ENCODE data around the gene CD200R1. TPM values are rescaled to one million over a fixed set of nuclear protein-coding genes. Genes with fewer than 3 reads are reported as not detected.

CD200R1 gene
- total and polyA plus RNA-seq, 9 of the 15 experiments (the other 6 are each of a cell fraction or from before 2014, with no cell fraction given) = 0.04 to 0.23 (median 0.09) TPM; not detected in 5

DNA sequence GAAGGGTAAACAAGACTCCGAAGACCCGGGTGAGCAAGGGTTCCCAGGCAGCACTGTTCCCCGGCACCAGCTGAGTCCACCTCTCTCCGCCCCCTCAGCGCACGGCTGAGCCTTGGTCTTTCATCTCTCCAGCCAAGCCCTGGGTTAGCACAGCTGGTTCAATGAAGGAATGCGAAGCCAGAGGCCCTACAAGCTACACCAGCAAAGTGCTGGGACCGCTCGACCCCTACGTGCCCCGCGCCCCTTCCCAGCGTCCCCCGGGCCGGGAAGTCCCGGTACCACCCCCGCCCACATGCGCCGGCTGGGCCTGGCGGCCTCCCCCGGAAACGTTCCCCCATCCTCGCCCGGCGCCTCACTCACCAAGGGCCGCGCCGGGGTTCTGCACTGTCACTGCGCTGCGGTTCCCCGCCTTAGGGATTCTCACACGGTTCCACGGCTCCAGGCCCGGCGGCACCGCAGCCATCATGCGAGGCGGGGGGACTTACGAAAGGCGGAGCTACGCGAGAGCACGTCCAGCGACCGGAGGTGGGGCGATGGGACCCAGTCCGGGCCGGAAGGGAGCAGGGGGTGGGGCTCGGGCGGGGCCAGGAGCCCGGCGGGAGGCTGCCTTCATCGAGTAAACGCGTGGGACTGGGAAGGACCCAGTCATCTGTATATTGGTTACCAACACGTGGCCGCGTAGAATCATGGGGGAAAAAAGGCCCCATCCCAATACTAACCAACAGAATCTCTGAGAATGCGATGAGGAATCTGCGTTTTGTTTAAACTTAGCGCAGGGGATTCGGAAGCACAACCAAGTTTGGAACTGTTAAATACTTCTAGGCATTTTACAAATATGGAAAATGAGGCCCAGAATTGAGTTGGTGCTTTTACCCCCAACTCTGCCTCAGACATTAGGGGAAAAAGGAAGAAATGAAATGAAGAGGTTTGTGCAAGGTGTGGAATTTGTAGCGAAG, 44.6 kb upstream of the CD200R1 start (continued):
- no peak for TF ChIP-seq RERE (CRISPR knock-in tag; IDR thresholded peaks at IDR 0.05; ENCODE audit: borderline replicate concordance)
- TF ChIP-seq EWSR1 (IDR thresholded peaks at IDR 0.05; ENCODE audit: borderline replicate concordance, low read depth, partially characterized antibody) = no peak
- TF ChIP-seq CBFA2T3 (IDR thresholded peaks at IDR 0.05) = 0 out of 2 replicates have a peak, but pooled peaks have one; percentile 32
- TF ChIP-seq ZFPM2 (CRISPR knock-in tag; IDR thresholded peaks at IDR 0.05) = no peak
- no peak for TF ChIP-seq DIDO1 (tag; IDR thresholded peaks at IDR 0.05; ENCODE audit: low read depth)
- no peak; the same call in 1 of the 2 replicates for TF ChIP-seq JUND (IDR thresholded peaks at IDR 0.05; ENCODE audit: borderline replicate concordance, low read depth, low read length)
- TF ChIP-seq JUND (tag; IDR thresholded peaks at IDR 0.05; ENCODE audit: borderline replicate concordance, low read depth, low read length) = no peak
- TF ChIP-seq SLC30A9 (CRISPR knock-in tag; IDR thresholded peaks at IDR 0.05) = no peak
- TF ChIP-seq NCOA6 (IDR thresholded peaks at IDR 0.05) = no peak
- no peak for TF ChIP-seq TRIM28 (IDR thresholded peaks at IDR 0.05)
- no peak for TF ChIP-seq BRD4 (IDR thresholded peaks at IDR 0.05)
- TF ChIP-seq ZNF639 (CRISPR knock-in tag; conservative IDR thresholded peaks at IDR 0.05 in 1 of 2, IDR thresholded peaks at IDR 0.05 in 1 of 2) = peak in 1 of 2 experiments; percentile 84; a peak in 2 of 4 replicates
- TF ChIP-seq ZNF408 (CRISPR knock-in tag; IDR thresholded peaks at IDR 0.05; ENCODE audit: low read depth) = no peak
- TF ChIP-seq ZNF507 (tag; conservative IDR thresholded peaks at IDR 0.05) = no peak
- TF ChIP-seq NFE2L1 (tag; IDR thresholded peaks at IDR 0.05; ENCODE audit: borderline replicate concordance, low read depth) = no peak
- TF ChIP-seq NR0B1 (IDR thresholded peaks at IDR 0.05; ENCODE audit: partially characterized antibody) = no peak
- TF ChIP-seq ARHGAP35 (IDR thresholded peaks at IDR 0.05; ENCODE audit: partially characterized antibody) = no peak

Data from K562 (cell line).